ENCODE results near the gene AKAP9.
A peak's percentile ranks its signal among the peaks of the same experiment; 100 is the strongest.
"Not testable (repeated sequence)": the region's sequence is repeated elsewhere in the genome, so short reads cannot be mapped to it uniquely, and the experiment has no call there.

AKAP9 gene

GRCh38 chr7:92133737-92134270 lies 193.1 kb downstream of the AKAP9 start:
- DNase-seq (ENCODE audit: low read depth in 3 of 3): peak; percentile 19 to 53 (median 25)

GRCh38 chr7:92134271-92135051 lies 193.8 kb downstream of the AKAP9 start, which contains the start of gene CYP51A1:
CYP51A1 (minus strand) TSS chr7:92134477; CDS start chr7:92134364, 113 bp downstream.
- DNase-seq (ENCODE audit: low read depth in 3 of 3): peak; percentile 85 to 91 (median 86)

GRCh38 chr7:92135052-92135889 lies 194.6 kb downstream of the AKAP9 start:
- DNase-seq (ENCODE audit: low read depth in 3 of 3): no peak

- no peak for DNase-seq (ENCODE audit: low read depth in 3 of 3)
These were observed 196.9 kb downstream of the AKAP9 start for GRCh38 chr7:92137557-92137956.

- no peak for DNase-seq (ENCODE audit: low read depth in 3 of 3)
These were observed 200.5 kb downstream of the AKAP9 start for GRCh38 chr7:92141161-92141560.

- not testable (repeated sequence) for DNase-seq (ENCODE audit: low read depth in 3 of 3)
These were observed 202.1 kb downstream of the AKAP9 start for GRCh38 chr7:92142791-92143190.

GRCh38 chr7:92143192-92143880 lies 202.7 kb downstream of the AKAP9 start:
- DNase-seq (ENCODE audit: low read depth in 3 of 3): not testable (repeated sequence)

GRCh38 chr7:92149736-92150239 lies 209.1 kb downstream of the AKAP9 start:
- DNase-seq (ENCODE audit: low read depth in 3 of 3): no peak

GRCh38 chr7:92150450-92151017 lies 209.9 kb downstream of the AKAP9 start:
- no peak for DNase-seq (ENCODE audit: low read depth in 3 of 3)

GRCh38 chr7:92155108-92155739 lies 214.6 kb downstream of the AKAP9 start:
- no peak for DNase-seq (ENCODE audit: low read depth in 3 of 3)

- no peak for DNase-seq (ENCODE audit: low read depth in 3 of 3)
These were observed 216.3 kb downstream of the AKAP9 start for GRCh38 chr7:92156990-92157389.

GRCh38 chr7:92158660-92159575 lies 218.3 kb downstream of the AKAP9 start:
- DNase-seq (ENCODE audit: low read depth in 3 of 3): no peak
